Measurements from ENCODE around the gene XK. TPM values are rescaled to one million over a fixed set of nuclear protein-coding genes. Genes with fewer than 3 reads are reported as not detected.

XK gene
- total RNA-seq, 1 donor from 2014 or later: 1.7 TPM

GRCh38 chrX:37752936-37753335 is 67.3 kb downstream of the XK start:
- Mint-ChIP-seq H3K4me1 (ENCODE audit: unreplicated experiment) (no peaks in the 10 kb centered on the region), H3K27me3 (no peaks in the 10 kb centered on the region), H3K9me3 (no peaks in the 10 kb centered on the region), H3K27ac (no peak overlapping the region), H3K36me3 (no peaks in the 10 kb centered on the region), H3K4me3 (no peak overlapping the region)
- no peak for TF ChIP-seq CTCF (conservative IDR thresholded peaks at IDR 0.05)
- DNase-seq (ENCODE audit: extremely low spot score, unreplicated experiment): no peak

- no peak overlapping the region for H3K27ac Mint-ChIP-seq
- no peaks in the 10 kb centered on the region for H3K27me3 Mint-ChIP-seq
- H3K4me3 Mint-ChIP-seq: no peak overlapping the region
- no peaks in the 10 kb centered on the region for H3K4me1 Mint-ChIP-seq (ENCODE audit: unreplicated experiment)
- H3K36me3 Mint-ChIP-seq: no peaks in the 10 kb centered on the region
- no peak for TF ChIP-seq CTCF (conservative IDR thresholded peaks at IDR 0.05)
- H3K9me3 Mint-ChIP-seq: no peaks in the 10 kb centered on the region
- no peak for DNase-seq (ENCODE audit: extremely low spot score, unreplicated experiment)
Observed at GRCh38 chrX:37753384-37753783, 67.8 kb downstream of the XK start.

GRCh38 chrX:37754516-37754915 is 68.9 kb downstream of the XK start:
- Mint-ChIP-seq H3K27me3 (no peaks in the 10 kb centered on the region), H3K4me3 (no peak overlapping the region), H3K4me1 (ENCODE audit: unreplicated experiment) (no peaks in the 10 kb centered on the region), H3K9me3 (no peaks in the 10 kb centered on the region), H3K27ac (no peak overlapping the region), H3K36me3 (no peaks in the 10 kb centered on the region)
- no peak for DNase-seq (ENCODE audit: extremely low spot score, unreplicated experiment)
- no peak for TF ChIP-seq CTCF (conservative IDR thresholded peaks at IDR 0.05)

GRCh38 chrX:37755025-37755424 is 69.4 kb downstream of the XK start:
- Mint-ChIP-seq H3K36me3 (no peaks in the 10 kb centered on the region), H3K27me3 (no peaks in the 10 kb centered on the region), H3K4me3 (no peak overlapping the region), H3K4me1 (ENCODE audit: unreplicated experiment) (no peaks in the 10 kb centered on the region), H3K9me3 (no peaks in the 10 kb centered on the region), H3K27ac (no peak overlapping the region)
- DNase-seq (ENCODE audit: extremely low spot score, unreplicated experiment): no peak
- TF ChIP-seq CTCF (conservative IDR thresholded peaks at IDR 0.05): no peak

GRCh38 chrX:37757082-37757481 is 71.5 kb downstream of the XK start:
- no peak for DNase-seq (ENCODE audit: extremely low spot score, unreplicated experiment)
- Mint-ChIP-seq H3K9me3 (no peaks in the 10 kb centered on the region), H3K27ac (no peak overlapping the region), H3K4me3 (no peak overlapping the region), H3K27me3 (no peaks in the 10 kb centered on the region), H3K36me3 (no peaks in the 10 kb centered on the region), H3K4me1 (ENCODE audit: unreplicated experiment) (no peaks in the 10 kb centered on the region)
- no peak for TF ChIP-seq CTCF (conservative IDR thresholded peaks at IDR 0.05)

- H3K36me3 Mint-ChIP-seq: no peaks in the 10 kb centered on the region
- no peak for DNase-seq (ENCODE audit: extremely low spot score, unreplicated experiment)
- no peak overlapping the region for H3K27ac Mint-ChIP-seq
- no peaks in the 10 kb centered on the region for H3K9me3 Mint-ChIP-seq
- H3K27me3 Mint-ChIP-seq: no peaks in the 10 kb centered on the region
- H3K4me1 Mint-ChIP-seq (ENCODE audit: unreplicated experiment): no peaks in the 10 kb centered on the region
- no peak overlapping the region for H3K4me3 Mint-ChIP-seq
- TF ChIP-seq CTCF (conservative IDR thresholded peaks at IDR 0.05): no peak
Observed at GRCh38 chrX:37759351-37759750, 73.8 kb downstream of the XK start.
